Left hindlimb (tissue), 1 donor: ENCODE data around the gene ASRGL1.

Experiments used
- DNase-seq: peaks from one replicate; pipeline ENCODE4 v3.0.0-alpha.2; 2018

ASRGL1 gene

DNA sequence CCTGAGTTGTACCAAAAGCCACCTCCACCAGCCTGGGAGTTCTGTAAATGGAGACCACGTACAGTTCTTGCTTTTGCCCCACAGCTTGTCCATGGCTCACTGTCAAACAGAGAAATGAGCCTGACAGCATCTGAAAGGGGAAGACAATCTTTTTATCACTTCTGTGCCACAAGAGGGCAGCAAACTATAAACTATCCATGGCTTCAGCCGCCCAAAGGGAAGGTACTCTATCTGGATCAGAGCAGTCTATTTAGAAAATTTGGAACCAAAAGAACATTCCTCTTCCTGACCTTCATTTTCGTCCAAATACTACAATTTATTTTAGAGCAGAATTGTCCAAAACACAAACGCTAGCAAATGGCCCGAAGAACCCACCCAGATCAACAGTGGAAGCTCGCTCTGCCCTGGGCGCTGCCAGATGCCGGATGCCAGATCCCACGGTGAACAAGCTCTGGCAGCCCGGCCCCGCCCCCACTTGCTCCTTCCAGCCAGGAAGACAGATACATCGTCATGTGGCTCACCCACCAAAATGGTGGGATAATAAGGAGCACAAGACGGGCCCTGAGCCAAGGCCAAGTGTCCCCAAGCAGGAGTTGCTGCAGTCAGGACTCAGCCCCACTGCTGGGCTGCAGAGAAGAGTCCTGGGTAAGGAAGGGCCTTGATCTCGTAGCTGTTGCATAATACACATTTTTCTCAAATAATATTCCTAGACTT lies 57.7 kb downstream of the ASRGL1 start:
- peak; percentile 88 for DNase-seq

DNA sequence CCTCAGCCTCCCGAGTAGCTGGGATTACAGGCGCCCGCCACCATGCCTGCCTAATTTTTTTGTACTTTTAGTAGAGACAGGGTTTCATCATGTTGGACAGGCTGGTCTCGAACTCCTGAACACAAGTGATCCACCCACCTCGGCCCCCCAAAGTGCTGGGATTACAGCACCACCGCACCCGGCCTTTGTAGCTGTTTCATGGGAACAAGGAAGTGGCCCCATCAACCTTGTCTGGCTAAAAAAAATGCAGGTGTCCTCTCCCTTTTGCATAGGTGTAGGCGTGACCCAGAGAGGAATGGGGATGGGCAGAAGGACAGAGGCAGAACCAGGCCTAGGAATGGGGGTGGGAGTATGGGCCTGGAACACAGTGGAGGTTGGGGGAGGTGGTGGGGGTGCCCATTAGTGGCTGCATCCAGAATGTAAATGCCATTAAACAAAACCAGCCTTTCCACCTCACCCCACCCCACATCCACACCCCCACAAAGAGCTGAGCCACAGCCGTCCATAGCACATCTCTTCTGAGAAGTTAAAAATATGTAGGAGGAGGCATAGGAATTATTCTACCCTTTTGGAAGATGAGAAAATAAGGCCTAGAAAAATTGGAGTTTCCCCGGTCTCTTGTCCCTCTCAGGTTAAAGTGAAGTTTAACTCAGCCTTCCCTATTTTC lies 58.8 kb downstream of the ASRGL1 start:
- DNase-seq = no peak

DNA sequence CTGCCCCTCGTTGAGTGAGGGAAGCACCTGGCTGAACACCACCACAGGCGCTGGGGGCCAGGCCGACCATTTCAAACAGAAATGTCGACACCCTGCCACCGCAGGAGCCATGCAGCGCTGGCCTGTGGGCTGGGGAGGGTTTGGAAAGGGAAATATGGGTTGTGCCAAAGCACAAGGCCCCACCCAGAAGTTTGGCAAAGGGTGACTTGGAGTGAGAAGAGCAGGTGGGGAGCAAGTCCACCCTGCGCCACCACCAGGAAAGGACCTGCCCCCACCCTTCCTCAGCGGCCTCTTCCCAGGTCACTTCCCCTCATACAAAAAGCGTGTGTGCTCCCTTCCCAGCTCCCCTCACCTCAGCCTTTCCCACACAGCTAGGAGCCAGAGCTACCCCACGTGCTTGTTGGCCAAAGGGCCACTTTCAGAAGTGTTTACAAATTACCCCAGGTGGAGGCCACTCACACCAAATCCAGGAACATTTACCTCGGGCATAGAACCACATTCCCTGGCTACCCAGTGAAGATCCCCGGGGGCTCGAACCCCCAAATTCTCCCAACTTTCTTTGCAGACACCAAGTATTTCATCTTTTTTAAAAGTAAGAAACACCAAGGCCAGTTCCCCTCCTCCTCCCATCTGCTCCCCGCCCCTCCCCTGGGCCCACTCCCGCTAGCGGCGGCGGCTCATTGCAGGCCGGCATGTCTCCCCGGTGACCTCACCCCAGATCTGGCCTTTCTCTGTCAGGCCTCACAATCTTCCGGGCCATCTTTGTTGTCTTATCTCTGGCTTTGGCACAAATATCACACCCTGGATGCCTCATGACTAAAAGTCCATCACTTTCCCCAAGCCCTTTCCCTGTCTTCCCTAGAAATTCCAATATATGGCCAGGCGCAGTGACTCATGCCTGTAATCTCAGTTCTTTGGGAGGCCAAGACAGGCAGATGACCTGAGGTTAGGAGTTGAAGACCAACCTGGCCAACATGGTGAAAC lies 61.1 kb downstream of the ASRGL1 start:
- no peak for DNase-seq

DNA sequence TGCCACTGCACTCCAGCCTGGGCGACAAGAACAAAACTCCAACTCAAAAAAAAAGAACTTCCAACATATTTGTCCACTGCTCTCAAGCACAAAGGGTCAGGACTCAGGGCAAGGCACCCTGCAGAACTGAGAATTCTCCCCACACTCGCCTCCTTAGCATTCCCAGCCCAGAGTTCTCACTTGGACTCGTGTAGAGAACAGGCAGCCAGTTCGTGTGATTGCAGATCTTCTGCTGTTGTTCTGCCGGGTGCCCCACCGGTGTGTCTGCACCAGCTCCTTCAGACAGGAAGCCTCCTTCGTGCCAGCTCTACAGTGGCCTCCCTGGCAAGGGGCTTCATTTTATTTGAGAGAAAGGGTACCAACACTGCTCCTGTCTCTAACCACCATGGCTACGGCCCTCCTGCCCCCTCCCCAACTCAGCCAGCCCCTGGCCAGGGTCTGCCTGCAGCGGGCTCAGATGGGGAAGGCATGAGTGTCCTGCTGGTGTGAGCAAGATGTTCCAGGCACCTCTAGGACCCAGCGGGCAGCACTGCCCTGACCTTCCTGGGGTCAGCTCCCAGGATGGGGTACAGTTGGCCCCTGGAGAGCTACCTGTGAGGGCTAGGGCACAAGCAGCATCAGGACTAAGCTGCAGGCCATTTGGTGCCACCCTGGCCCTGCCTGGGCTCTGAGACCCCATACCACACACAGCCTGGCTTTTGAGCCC lies 62.1 kb downstream of the ASRGL1 start:
- no peak for DNase-seq

DNA sequence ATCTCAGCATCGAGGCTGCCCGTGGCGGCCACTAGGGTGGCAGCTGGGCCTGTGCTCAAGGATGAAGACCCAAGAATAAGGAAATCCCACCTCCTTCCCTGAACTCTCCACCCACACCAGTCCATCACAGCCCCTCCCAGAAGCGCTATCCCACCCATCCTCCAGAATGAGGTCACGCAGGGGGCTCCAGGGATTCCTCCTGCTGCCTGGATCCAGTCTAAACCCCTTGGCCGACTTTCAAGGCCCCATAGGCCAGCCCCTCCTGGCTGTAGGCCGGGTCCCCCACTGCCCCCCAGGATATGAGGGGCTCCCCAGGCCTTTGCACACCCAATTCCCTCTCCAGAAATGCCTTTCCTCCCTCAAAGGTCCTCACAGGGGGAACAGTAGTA lies 62.6 kb downstream of the ASRGL1 start:
- peak; percentile 89 for DNase-seq

DNA sequence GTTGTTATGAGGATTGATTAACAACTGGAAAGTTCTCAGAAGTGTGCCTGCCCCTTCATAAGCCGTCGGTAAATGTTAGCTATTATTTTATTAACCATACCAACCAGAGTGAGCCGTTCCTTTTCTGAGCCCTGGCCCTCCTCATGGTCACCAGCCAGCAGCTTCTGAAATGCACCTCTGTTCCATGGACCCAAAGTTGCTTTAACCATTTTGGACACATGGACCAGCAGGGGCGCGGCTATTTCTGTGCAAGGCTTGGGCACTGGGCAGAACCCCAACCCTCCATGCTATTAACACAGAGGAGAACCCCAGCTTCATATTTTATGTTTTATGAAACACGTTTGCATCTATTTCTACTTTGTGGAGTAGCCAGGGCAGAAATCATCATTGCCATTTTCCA lies 63.0 kb downstream of the ASRGL1 start:
- DNase-seq = no peak

DNA sequence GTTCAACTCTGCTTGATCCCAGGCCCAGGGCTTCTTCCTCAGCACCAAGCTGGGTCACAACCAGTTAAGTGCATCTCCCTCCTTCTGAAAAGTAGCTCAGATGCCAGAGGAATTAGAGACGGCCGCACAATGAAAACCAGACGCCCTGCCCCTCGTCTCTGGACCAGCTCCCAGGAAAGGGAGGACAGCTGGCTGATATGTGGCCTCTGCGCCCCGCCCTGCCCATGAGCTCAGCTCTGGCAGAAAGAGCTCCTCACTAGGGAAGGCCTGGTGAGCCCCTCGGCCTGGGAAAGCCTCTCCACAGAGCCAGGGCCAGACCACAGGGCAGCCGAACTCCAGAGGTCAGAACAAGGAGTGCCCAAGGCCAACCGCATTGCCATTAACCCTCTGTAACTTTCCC lies 63.5 kb downstream of the ASRGL1 start:
- peak; percentile 94 for DNase-seq

DNA sequence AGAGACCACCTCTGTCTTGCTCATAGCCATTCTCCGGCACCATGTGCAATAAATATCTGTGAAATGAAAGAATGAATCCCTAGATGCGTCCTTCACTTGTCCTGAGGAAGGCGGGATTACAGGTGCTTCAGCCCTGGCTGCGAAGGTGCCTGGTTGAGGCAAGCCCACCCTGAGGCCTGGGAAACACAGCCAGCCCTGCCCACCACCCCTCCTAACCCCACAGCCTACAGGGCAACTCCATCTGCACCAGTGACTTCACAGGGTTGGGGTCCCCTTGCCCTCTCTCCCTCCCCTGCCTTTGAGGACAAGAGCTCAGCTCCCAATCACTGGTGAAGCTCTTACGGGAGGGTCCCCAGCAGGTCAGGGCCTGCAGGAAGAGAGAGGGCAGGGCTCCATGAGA lies 64.1 kb downstream of the ASRGL1 start:
- DNase-seq = no peak

DNA sequence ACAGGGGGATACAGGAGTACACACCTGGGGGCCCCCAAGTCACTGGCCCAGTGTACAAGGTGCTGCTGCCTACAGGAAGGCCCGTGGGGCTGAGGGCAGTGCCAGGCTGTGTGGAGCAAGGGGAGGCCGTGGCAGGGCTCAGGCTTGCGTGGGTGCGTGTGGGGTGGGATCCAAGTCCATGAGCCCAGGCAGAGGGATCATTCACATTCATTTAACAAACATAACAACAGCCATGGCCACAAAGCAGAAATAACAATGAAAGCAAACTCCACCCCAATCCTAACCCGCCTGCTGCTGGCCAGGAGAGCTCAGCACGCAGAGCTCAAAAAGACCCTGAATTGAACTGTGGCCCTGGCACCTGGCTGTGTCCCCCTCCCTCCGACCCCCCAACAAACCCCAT lies 64.6 kb downstream of the ASRGL1 start:
- DNase-seq = no peak

DNA sequence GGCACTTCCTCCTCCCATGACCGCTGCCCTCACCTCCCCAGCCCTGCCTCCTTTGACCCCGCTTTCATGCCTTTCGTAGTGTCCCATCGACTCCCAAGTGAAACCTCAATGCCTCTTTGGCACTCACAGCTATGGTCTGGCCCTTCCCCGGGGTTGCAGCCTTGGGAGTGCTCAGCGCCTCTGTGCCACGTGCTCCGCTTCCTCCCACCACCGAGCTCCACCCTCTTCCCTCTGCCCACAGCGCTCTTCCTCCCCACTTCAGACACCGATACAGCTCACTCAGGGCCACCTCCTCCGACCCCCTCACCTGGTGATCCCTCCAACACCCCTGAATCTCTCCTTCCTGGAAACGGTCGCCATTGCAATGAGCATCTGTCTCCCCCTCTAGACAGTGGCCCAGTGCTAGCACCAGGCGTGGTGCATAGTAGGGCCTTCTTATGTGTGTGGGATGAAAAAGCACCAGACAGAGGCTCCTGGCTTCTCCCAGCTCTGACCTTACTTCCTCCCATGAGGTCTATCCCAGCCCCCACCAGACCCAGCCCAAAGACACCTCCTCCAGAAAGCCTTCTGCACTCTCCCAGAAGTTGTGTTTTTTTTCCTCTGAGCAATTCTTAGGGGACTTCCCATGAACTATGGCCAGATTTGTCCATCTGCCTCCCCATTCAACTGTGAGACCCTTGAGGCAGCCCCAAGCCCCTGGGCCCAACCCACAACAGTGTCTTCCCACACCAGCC lies 65.1 kb downstream of the ASRGL1 start:
- peak; percentile 54 for DNase-seq

DNA sequence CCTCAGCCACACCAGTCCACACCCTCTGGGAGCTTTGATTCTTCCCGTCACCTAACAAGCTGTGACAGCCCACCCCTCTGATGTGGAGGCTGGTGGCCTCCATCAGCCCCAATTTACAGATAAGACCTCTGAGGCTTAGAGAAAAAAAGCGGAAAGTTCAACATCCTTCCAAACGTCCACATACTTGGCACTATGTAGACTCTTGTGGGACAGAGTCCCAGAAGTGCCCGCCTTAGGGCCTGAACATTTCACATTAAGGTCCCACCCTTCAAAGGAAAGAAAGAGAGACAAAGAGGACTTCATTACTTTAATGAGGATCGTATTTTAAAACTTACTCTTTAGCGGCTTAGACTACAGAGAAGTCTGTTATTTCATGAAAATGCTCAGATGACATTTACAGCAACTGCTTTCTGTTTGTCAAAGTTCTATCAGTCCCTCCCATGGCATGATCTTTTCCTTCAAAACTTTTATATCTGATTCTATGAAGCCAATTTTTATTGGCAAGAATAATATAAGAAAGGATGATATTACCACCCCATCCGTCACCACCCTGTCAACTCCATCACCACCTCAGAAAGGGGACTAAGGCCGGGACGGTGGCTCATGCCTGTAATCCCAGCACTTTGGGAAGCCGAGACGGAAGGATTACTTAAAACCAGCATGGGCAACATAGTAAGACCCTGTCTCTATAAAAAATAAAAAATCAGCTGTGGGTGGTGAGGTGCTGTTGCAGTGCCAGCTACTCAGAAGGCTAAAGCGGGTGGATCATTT lies 65.9 kb downstream of the ASRGL1 start:
- DNase-seq = no peak

DNA sequence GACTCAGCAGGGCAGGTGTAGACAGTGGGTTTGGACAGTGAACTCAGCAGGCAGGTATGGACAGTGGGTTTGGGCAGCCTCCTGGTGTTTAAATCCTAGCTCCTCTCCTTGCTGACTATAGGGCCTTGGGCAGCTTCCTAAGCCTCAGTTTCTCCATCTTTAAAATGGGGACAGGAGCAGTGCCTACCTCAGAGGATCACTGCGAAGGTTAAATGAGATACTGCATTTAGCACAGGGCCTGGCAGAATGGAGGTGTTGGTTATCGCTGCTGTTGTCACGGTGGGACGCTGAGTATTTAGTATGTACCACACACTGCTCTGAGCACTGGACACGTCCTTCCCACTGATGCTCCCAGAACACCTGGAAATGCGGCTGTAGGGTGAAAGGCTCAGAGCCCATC lies 67.2 kb downstream of the ASRGL1 start:
- DNase-seq = no peak

DNA sequence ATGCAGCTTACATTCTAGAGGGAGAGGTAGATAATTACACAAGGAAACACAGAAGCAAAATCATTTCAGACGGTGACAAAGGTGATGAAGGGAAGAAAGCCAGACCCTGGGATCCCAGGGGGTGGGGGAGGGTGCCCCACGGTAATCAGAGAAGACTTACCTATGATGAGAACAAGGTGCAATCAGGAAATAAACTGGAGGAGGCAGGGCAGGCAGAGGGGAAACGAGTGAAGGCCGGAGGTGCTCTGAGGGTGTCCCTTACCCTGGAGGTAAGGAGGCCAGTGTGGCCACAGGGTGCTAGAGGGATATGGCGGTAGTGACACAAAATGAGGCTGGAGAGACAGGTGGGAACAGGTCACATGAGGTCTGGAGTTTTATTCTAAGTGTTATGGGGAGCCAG lies 67.7 kb downstream of the ASRGL1 start:
- DNase-seq = no peak

DNA sequence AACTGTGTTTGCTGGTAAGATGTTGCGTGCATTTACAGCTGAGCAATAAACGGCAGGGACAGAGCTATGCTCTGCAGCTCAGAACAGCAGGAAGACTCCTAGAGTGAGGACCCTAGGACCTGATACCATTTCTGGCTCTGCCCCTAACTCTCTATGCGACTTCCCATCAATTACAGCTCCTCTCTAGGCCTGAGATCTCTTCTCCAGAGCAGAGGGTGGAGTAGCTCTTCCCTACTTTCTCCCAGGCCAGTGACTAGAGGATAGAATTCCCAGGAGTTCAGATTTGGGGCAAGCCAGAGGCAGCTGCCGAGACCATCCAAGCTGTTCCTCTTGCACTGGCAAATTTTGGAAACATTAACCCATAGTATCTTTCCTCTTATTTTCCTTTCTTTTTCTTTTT lies 68.8 kb downstream of the ASRGL1 start:
- no peak for DNase-seq

DNA sequence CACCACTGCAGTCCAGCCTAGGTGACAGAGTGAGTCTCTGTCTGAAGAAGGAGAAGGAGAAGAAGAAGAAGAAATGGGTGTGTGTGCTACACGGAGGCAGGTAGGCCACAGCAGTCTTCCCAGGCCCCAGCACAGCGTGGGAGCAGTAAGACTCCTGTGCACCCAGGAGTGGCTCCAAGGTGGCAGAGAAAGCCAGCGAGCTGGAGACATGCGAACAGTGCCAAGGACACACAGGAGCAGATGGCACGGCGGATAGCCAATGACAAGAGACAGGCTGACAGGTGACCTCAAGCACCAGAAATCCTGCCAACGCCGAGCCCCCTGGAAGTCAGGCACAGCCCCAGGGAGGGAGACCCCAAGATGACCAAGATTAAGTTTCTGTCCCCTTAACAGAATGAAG lies 72.6 kb downstream of the ASRGL1 start:
- no peak for DNase-seq

DNA sequence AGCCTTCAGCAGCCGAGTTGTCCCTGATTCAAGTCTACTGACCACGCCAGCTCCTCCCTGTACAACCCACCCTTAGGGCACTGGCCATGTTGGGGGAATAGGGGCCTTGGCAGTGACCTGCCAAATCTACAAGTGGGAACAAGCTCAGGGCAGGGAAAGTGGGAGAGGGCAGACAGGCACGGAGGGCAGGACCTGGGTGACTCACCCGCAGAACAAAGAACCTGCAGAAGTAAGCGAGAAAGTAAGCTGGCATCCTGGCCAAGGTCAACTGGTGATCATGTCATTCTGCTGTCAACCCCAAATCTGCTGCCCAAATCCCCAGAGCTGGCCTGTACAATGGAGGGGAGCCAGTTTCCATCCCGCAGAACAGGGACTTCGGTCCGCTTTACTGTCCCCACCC lies 73.7 kb downstream of the ASRGL1 start:
- no peak for DNase-seq

DNA sequence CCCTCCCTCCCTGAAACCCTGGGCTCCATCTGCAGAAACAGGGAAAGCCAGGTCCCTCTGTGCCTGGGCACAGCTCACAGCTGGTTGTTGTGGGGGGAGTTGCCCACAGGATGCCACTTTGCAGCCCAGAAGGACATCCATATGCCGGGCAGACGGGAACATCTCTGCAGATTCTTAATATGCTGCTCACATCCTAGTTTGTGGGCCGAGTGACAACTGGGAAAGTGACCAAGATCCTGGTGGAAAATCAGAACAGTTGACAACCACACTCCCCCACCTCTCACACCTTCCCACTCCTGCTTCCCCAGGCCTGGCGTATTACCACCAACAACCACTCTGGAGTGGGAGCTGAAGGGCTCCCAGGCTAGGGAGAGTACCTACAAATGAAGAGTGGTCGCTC lies 74.3 kb downstream of the ASRGL1 start:
- DNase-seq = no peak

DNA sequence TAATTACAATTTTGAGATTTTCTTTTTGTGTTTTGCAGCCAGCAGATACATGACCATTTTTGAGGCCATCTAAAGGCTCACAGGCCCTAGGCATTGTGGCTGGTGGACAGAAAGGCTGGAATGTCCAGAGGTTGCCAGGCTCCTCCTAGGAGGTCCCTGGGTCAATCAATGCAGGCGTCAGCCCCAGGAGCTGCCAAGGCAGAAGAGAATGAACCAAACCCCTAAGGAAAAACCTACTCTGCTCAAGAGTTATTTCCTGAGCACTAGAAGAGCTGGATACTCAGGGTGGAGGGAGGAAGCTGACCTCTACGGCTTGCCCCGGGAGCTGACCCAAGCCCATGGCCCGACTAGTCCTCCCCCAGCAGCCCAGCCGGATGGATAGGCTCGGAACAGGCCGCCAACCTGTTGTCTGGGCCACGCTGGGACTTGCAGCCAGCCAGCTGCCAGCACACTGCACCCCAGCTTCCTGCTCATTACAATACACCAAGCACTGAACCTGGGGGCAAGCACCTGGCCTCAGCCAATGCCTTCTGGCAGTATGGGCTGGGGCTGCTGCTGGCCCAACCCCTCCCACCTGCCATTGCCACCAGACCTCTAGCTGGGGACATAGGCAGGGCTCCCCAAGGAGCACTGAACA lies 75.9 kb downstream of the ASRGL1 start:
- DNase-seq = no peak

DNA sequence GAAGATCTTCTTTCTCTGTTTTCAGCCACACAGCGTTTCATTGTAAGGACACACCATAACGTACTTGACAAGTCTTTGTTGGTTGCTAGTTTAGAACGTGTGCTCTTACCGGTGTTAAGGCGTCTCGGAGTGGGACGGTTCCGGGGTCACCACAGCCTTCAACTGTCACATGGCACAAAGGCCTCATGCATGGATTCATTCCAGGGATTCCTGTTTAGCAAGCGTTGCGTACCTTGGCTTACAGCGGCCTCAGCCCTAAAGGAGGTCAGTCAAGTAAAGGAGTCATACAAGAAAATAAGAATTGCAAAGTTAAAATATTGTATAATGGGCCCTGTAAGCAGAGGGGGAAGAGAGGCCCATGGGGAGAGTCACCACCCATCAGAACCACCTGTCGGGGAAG lies 79.3 kb downstream of the ASRGL1 start:
- no peak for DNase-seq

DNA sequence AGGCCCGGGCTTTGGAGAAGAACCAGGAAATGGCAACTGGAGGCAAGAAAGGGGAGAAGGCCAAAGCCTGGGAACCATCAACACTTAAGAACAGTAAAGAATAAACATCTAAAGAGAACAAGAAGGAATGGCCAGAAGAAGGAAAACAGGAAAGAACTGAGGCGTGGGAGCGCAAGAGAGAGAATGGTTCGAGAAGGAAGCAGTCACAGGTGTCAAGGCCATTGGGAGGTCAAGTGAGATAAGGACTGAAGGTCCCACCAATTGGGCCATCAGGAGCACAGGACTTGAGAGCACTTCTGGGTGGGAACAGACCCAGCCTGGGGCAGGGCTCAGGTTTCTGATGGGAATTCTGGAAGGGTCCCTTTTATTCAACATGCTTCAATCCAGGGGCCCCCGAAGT lies 80.9 kb downstream of the ASRGL1 start:
- DNase-seq = no peak

DNA sequence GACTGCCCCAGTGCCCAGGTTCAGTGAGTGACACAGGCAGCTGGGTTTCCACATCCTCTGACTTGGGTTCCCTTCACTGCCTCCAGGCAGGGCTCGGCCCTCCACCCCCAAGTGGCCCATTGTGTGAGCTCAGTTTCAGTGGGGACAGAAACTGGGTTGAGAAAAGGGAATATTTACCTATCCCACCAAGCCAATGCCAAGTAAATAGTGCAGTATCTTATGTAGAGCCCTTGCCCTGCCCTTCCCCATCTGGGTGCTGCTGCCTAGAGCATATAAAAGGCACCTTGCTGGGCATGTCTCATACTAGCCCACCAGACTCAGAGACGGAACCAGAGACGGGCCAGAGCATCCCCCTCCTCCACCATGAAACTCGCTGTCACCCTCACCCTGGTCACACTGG lies 81.5 kb downstream of the ASRGL1 start, which contains the start of gene SCGB1A1:
SCGB1A1 (plus strand) TSS at position 301 of the 400 bp plus-strand sequence; CDS start at position 364, 63 bp downstream.
- no peak for DNase-seq
